Erythroblast (primary cell): ENCODE results near the gene MYL2.

Source experiments
- DNase-seq, 2 experiments: peaks; one replicate each; lab custom pipeline; 2025; lab: John Stamatoyannopoulos, UW
- GATA1 ChIP-seq: IDR thresholded peaks from 2 replicates; pipeline ENCODE4 v1.6.1; 2011; ENCODE audit warnings: low read depth, mild to moderate bottlenecking, control low read depth, low read length, moderate library complexity
- POLR2A ChIP-seq: IDR thresholded peaks from 2 replicates; pipeline ENCODE4 v1.6.1; 2011; ENCODE audit warnings: mild to moderate bottlenecking, low read length

MYL2 gene

DNA sequence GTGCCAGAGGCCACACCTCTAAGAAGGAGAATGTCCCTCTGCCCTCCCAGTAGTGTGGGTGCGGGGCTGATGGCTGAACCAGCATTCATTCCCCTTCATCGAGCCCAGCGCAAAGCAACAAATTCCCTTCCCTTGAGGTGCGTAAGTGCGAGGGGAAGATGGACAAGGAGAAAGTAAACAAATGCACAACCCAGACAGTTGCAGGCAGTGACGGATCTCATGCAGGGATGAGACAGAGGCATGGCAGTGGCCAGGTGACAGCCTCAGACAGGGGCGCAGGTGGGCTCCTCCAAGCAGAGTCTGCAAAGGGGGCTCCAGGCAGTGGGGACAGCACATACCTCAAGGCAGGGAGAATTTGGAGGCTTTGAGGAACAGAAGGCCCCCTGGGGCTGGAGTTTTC lies 2.3 kb upstream of the MYL2 start:
- DNase-seq, result no peak
- no peak for TF ChIP-seq GATA1
- no peak for TF ChIP-seq POLR2A

DNA sequence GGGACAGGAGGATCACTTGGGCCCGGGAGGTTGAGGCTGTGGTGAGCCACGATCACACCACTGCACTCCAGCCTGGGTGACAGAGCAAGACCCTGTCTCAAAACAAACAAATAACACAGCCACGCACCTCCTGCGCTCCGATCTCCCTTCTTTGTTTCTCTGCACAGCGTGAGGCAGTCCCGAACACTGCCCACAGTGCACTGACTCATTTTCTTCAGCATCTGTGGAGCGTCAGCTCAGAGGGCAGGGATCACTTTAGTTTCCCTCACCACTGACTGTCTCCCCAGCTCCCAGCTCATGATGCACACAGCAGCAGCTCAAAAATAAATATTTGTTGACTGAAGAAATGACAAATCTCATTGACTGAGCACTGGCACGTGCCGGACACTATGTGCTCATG lies 883 bp upstream of the MYL2 start:
- TF ChIP-seq GATA1 (no peak), POLR2A (no peak)
- no peak for DNase-seq

DNA sequence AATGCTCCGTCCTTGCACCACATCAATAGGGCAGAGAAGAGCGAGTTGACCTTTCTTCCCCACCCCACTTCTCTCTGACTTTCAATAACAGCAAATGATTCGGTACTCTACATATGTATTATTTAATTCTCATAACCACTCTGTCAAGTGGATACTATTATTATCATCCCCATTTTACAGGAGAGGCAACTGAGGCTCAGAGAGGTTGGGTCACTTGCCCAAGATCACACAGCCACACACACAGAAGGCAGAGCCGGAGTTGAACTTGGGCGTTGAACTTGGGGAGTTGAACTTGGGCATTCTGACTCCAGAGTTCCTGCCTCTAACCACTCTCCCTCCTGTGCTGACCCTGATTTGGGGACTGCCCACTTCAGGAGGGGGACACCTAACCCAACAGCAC lies 659 bp downstream of the MYL2 start:
- no peak for DNase-seq
- TF ChIP-seq POLR2A (no peak), GATA1 (no peak)

DNA sequence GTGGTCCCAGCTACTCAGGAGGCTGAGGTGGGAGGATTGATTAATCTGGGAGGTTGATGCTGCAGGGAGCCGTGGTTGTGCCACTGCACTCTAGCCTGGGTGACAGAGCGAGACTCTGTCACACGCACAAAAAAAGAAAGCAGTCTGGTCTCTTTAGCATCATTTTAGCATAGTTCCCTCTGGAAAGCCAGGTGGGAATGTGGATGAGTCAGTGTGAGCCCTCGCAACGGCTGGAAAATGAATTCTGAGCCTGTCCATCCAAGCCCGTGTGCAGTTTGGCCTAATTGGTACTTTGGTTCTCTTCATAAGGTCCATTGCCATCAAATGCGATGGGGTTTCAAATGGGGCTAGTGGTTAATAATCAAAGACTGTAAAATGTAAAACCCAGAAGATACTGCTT lies 2.4 kb downstream of the MYL2 start:
- no peak for DNase-seq
- no peak for TF ChIP-seq POLR2A
- TF ChIP-seq GATA1, result no peak

DNA sequence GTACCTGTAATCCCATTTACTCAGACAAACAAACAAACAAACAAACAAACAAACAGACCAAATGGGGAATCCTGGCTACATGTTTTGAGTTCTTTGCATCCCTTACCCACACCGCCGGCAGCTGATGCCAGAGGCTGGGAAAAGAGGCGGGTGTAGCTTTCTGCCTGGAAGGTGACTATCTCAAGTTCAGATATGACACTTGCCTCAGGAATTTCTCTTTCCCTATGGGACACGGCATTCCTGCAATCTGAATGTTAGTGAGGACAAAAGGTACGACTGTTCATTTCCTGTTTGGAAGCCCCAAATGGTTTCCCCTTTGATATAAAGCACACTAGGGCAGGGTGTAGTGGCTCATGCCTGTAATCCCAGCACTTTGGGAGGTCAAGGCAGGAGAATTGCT lies 2.9 kb downstream of the MYL2 start:
- DNase-seq, result no peak
- TF ChIP-seq POLR2A, result no peak
- no peak for TF ChIP-seq GATA1

DNA sequence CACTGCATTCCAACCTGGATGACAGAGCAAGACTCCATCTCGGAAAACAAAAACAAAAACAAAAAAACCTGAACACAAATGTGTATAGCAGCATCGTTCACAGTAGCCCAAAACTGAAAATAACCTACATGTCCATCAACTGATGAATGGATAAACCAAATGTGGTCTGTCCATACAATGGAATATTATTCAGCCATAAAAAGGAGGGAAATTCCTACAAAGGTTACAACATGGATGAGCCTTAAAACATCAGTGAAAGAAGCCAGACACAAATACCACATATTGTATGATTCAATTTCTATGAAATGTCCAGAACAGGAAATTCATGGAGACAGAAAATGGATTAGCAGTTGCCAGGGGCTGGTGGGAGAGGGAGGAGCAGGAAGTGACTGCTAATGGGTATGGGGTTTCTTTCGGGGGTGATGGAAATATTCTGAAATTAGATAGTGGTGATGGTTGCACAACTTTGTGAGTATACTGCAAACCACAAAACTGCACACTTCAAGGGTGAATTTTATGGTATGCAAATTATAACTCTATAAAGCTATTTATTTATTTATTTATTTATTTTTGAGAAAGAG lies 4.0 kb downstream of the MYL2 start:
- TF ChIP-seq GATA1 (no peak), POLR2A (no peak)

DNA sequence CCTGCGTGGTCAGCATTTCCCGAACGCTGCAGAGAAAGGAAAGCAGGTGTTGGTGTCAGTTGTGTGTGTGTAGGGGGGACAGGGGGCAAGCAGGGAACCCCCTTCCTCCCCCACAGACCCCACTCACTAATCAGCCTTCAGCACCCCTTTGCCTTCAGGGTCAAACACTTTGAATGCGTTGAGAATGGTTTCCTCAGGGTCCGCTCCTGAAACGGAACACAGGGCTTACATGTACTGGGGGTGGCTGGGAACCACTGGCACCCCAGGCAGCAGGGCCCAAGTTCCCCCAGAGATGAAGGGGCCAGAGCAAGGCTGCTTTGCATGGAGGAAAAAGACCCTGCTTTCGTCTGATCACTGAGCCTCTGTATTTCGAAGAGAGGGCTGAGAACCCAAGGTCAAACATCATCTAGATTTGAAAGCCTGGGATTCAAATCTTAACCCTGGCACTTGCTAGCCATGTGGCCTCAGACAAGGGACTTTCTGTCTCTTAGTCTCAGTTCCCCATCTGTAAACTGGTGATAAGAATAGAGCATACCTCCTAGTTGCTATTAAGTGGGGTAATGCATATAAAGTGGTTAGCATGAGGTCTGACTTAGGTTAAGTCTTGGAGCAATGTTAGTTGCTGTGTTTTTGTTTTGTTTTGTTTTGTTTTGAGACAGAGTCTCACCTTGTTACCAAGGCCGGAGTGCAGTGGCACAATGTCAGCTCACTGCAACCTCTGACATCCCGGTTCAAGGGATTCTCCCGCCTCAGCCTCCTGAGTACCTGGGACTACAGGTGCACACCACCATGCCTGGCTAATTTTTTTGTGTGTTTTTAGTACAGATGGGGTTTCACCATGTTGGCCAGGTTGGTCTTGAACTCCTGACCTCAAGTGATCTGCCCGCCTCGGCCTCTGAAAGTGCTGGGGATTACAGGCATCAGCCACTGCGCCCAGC lies 7.0 kb downstream of the MYL2 start:
- DNase-seq, result no peak
- no peak for TF ChIP-seq POLR2A
- TF ChIP-seq GATA1, result no peak

More for the DNA sequence above, 4.0 kb downstream of the MYL2 start:
- DNase-seq, result no peak

DNA sequence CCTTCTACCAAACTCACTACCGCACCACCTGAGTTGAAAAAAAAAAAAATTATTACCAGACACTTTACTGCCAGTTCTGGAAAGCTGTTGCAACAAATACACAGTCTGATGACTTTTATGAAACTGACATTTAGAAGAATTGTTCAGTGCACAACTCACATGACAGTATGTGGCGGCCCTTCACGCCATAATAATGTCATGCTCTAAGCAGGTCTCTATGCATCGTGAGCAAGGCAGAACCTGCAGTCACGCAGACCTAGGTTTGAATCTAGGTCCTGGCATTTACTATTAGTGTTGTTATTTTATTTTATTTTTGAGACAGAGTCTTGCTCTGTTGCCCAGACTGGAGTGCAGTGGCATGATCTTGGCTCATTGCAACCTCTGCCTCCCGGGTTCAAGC lies 8.1 kb downstream of the MYL2 start:
- TF ChIP-seq GATA1 (no peak), POLR2A (no peak)
- DNase-seq, result no peak

DNA sequence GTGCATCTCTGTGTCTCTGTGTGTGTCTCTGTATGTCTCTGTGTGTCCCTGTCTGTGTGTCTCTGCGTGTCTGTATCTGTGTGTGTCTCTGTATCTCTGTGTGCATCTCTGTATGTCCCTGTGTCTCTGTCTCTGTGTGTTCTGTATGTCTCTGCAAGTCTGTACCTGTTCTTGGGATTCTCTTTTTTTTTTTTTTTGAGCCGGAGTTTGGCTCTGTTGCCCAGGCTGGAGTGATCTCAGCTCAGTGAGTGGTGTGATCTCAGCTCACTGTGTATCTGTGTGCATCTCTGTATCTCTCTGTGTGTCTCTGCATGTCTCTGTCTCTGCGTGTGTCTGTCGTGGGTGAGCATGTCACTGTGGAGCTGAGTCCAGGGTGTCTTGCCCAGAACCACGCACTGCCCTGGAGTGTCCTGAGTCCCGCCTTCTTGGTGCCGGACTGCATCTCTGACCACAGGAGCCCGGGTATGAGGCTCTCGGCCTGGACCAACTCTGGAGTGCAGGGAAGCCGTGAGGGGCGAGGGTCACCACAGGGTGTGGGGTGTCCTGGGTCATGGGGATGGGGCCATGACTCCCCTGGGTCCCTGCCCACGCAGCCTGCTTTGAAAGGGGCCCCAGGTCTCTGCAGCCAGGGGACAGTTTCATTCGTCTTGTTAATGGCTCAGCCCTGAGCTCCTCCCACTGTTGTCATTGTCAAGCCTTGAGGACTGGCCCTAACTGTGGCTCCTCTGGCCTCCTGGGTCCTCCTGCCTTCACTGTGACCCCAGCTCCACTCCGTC lies 11.8 kb downstream of the MYL2 start:
- no peak for DNase-seq
- no peak for TF ChIP-seq POLR2A
- TF ChIP-seq GATA1, result no peak

DNA sequence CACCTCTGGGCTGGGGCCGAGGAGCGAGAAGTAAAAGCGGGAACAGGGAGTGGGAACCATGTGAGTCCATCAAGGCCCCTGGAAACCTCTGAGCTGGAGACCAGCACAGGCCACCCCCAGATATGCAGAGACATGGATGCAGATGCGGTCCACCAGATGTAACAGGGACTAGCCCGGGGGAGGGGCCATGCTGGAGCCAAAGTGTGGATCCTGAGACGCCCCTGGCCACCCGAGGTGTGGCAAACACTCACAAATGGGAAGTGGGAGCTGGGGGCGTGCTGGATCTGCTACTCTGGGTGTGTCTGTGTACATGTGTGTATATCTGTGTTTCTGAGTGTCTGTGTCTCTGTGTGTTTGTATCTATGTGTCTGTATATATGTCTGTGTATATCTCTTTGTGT lies 12.8 kb downstream of the MYL2 start:
- no peak for TF ChIP-seq GATA1
- TF ChIP-seq POLR2A, result no peak

DNA sequence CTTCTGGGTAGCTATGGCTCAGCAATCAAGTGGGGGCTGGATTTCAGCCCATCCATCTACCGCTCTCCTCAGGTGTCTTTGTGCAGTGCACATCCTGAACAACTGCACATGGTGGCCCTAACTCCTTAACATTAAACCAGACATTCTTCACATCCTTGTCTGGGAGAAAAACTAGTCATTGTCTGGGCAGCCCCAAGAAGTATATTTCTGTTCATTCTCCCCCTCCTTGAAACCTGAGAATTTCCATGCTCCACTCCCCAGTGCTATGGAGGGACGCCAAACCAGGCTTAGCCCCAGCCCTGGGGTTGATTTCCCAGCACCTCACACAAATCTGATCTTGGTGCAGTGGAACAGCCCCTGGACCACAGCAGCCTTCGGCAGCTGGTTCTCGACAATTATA lies 13.4 kb downstream of the MYL2 start:
- no peak for DNase-seq

More for the DNA sequence above, 12.8 kb downstream of the MYL2 start:
- no peak for DNase-seq

DNA sequence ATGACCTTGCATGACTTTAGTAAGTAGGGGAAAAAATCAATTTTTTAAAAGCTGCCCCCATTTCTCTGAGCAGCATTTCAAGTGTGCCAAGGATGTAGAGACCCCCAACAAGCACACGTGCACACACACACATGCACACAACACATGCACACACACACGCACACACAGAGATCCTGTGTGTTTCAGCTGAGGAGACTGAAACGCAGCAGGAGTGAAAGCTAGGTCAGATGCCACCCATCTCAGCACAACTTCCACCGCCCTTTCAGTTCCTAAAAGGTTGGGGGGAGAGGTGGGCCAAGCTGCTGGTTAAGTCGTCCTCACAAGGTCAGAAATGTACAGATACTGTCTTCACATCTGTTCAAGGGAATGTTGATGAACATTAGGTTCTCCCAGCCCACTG lies 13.9 kb downstream of the MYL2 start:
- DNase-seq, result no peak
- TF ChIP-seq GATA1 (no peak), POLR2A (no peak)

More for the DNA sequence above, 13.4 kb downstream of the MYL2 start:
- no peak for TF ChIP-seq POLR2A
- TF ChIP-seq GATA1, result no peak

DNA sequence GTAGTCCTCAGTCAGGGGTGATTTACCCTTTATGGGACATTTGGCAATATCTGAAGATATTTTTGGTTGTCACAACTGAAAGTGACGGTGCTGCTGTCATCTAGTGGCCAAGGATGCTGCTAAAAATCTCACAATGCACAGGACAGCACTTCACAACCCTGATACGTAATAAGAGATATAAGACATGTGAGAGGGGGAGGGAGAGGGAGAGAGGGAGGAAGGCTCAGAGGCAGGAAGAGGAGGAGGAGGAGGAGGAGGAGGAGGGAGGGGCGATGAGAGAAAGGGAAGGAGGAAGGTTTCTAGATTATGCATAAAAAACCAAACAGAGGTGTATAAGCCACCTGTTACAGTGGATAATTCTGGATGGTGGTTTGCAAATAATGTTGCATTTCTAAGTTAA lies 14.3 kb downstream of the MYL2 start:
- peak in 1 of 2 experiments; percentile 13 for DNase-seq
- TF ChIP-seq GATA1 (no peak), POLR2A (no peak)

DNA sequence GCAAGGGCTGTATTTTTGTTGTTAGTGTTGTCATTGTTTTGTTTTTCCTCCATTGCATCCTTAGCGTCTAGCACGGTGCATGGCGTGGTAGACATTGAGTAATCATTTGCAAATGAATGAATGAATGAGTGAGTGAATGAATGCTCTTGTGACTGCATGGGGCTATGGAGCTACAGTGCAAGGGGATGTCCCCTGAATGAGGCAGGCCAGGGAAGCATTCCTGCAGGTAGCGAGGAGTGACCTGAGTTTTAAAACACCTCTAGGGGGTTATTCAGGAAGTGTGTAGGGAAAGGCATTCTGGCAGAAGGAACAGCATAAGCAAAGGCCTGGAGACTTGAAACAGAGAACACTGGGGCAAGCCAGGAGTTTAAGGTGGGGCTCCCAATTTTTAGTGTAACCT lies 16.9 kb downstream of the MYL2 start:
- no peak for DNase-seq
- TF ChIP-seq GATA1 (no peak), POLR2A (no peak)
